HCT116 (cell line): ENCODE measurements around the gene CLEC10A. TPM values are rescaled to one million over a fixed set of nuclear protein-coding genes. Genes with fewer than 3 reads are reported as not detected.

Source experiments
- ATAC-seq: fragments of 200-7000 bp; cut with Tn5 transposase; 2 replicates; pipeline ENCODE4 v1.9.1; 2020; ENCODE audit warnings: mild to moderate bottlenecking, moderate library complexity
- Bru-seq: library from RNA; stranded (reverse); fragments of 400-500 nt; gene quantifications from one replicate; lab custom pipeline; 2021; lab: Mats Ljungman, UMichigan
- BruChase-seq, 2 experiments: library from RNA; stranded (reverse); fragments of 400-500 nt; gene quantifications; one replicate each; lab custom pipeline; 2021; lab: Mats Ljungman, UMichigan
- BruUV-seq: library from RNA; stranded (reverse); fragments of 400-500 nt; replicated peaks from 2 replicates; lab custom pipeline; 2021; lab: Mats Ljungman, UMichigan
- CTCF ChIA-PET: fragments of 300-600 bp; sonication (Branson Sonifier 250); formaldehyde crosslinking; loops from one replicate; lab custom pipeline; 2021; ENCODE audit warnings: antibody characterized with exemption; lab: Charles Lee
- POLR2A ChIA-PET: fragments of 300-600, 350-600 bp; sonication (Branson Sonifier 250); formaldehyde crosslinking; loops from one replicate; lab custom pipeline; 2021; ENCODE audit warnings: antibody characterized with exemption; lab: Charles Lee
- RAD21 ChIA-PET, 2 experiments: fragments of 300-600 bp; sonication (Branson Sonifier 250); formaldehyde crosslinking; loops; one replicate each; lab custom pipeline; 2023; ENCODE audit warnings: low total read pairs in 2 of 2; ENCODE audit not compliant: uncharacterized antibody in 2 of 2, unreplicated experiment in 2 of 2, low non-redundant PET in 1 of 2; lab: Charles Lee
- DNase-seq: peaks from one replicate; pipeline ENCODE4 v3.0.0-alpha.2; 2010; ENCODE audit warnings: low read depth, low spot score
- H2AFZ ChIP-seq: fragments of 200-600 bp; shearing (Covaris generic), sonication (generic); 2 replicates; pipeline ENCODE4 v1.6.1; 2017; ENCODE audit warnings: low read depth, mixed run types, mixed read lengths, antibody characterized with exemption, low read length; ENCODE audit not compliant: poor library complexity, severe bottlenecking
- H3K27ac ChIP-seq: 2 replicates; pipeline ENCODE4 v1.5.1; 2012; ENCODE audit warnings: low read depth, low read length
- H3K27me3 ChIP-seq: fragments of 200-600 bp; sonication (generic); 2 replicates; pipeline ENCODE4 v1.6.1; 2016; ENCODE audit warnings: mixed run types, low read length, mixed read lengths; ENCODE audit not compliant: insufficient read depth
- H3K36me3 ChIP-seq, 2 experiments: fragments of 200-500 bp in 1 of 2; fragments of 200-600 bp in 1 of 2; sonication (Bioruptor generic) in 1 of 2; sonication (generic) in 1 of 2; 2 replicates each; pipeline versions ENCODE4 v1.5.1 to v1.6.1; 2014 to 2016; ENCODE audit warnings: low read length in 2 of 2, inconsistent platforms in 1 of 2, mixed read lengths in 1 of 2, mixed run types in 1 of 2; ENCODE audit not compliant: insufficient read depth in 2 of 2, control insufficient read depth in 1 of 2
- H3K4me1 ChIP-seq, 2 experiments: fragments of 200-600 bp in 1 of 2; sonication (generic) in 1 of 2; 2 replicates each; pipeline versions ENCODE4 v1.5.1 to v1.6.1; 2012 to 2017; ENCODE audit warnings: low read length in 2 of 2, inconsistent platforms in 1 of 2, mild to moderate bottlenecking in 1 of 2, mixed read lengths in 1 of 2, mixed run types in 1 of 2, moderate library complexity in 1 of 2; ENCODE audit not compliant: insufficient read depth in 2 of 2, control insufficient read depth in 1 of 2
- H3K4me2 ChIP-seq: fragments of 200-600 bp; sonication (generic); 2 replicates; pipeline ENCODE4 v1.6.1; 2017; ENCODE audit warnings: mixed run types, low read length, mixed read lengths
- H3K4me3 ChIP-seq, 2 experiments: fragments of 200-600 bp in 1 of 2; sonication (generic) in 1 of 2; replicated peaks in 1 of 2; 2 replicates each; pipeline ENCODE4 v1.5.1; 2011 to 2016; ENCODE audit warnings: low read length in 2 of 2, control low read depth in 1 of 2, low read depth in 1 of 2, mild to moderate bottlenecking in 1 of 2, mixed read lengths in 1 of 2, mixed run types in 1 of 2
- H3K79me2 ChIP-seq: fragments of 200-600 bp; sonication (generic); 2 replicates; pipeline ENCODE4 v1.6.1; 2017; ENCODE audit warnings: mild to moderate bottlenecking, mixed run types, low read length, moderate library complexity, mixed read lengths; ENCODE audit not compliant: insufficient read depth
- H3K9ac ChIP-seq: fragments of 200-600 bp; sonication (generic); 2 replicates; pipeline ENCODE4 v1.6.1; 2016; ENCODE audit warnings: low read length, mixed read lengths
- H3K9me2 ChIP-seq: fragments of 200-600 bp; sonication (generic), shearing (Covaris generic); 2 replicates; pipeline ENCODE4 v1.6.1; 2017; ENCODE audit warnings: mixed run types, mild to moderate bottlenecking, moderate library complexity; ENCODE audit not compliant: insufficient read depth
- H3K9me3 ChIP-seq, 2 experiments: fragments of 200-500 bp in 1 of 2; fragments of 200-600 bp in 1 of 2; sonication (Bioruptor generic) in 1 of 2; sonication (generic) in 1 of 2; 2 replicates each; pipeline ENCODE4 v1.6.1; 2014 to 2017; ENCODE audit warnings: low read length in 2 of 2, mixed read lengths in 2 of 2, inconsistent platforms in 1 of 2, low read depth in 1 of 2, mild to moderate bottlenecking in 1 of 2, mixed run types in 1 of 2, moderate library complexity in 1 of 2; ENCODE audit not compliant: control insufficient read depth in 1 of 2, insufficient read depth in 1 of 2
- H4K20me1 ChIP-seq: fragments of 200-600 bp; sonication (generic), shearing (Covaris generic); 2 replicates; pipeline ENCODE4 v1.6.1; 2017; ENCODE audit warnings: mixed run types, mild to moderate bottlenecking, moderate library complexity; ENCODE audit not compliant: insufficient read depth
- ATF3 ChIP-seq: IDR thresholded peaks from 2 replicates; pipeline ENCODE4 v1.6.1; 2012
- CBX3 ChIP-seq: IDR thresholded peaks from 2 replicates; pipeline ENCODE4 v1.6.1; 2012; ENCODE audit warnings: low read depth
- CEBPB ChIP-seq: IDR thresholded peaks from 2 replicates; pipeline ENCODE4 v1.6.1; 2012; ENCODE audit warnings: low read depth
- EGR1 ChIP-seq: IDR thresholded peaks from 2 replicates; pipeline ENCODE4 v1.6.1; 2012; ENCODE audit warnings: low read depth
- ELF1 ChIP-seq: IDR thresholded peaks from 2 replicates; pipeline ENCODE4 v1.6.1; 2012; ENCODE audit warnings: low read depth, borderline replicate concordance
- EZH2phosphoT487 ChIP-seq: fragments of 200-600 bp; IDR thresholded peaks from 2 replicates; pipeline ENCODE4 v1.6.1; 2018; ENCODE audit warnings: antibody characterized with exemption, borderline replicate concordance
- FOSL1 ChIP-seq: IDR thresholded peaks from 2 replicates; pipeline ENCODE4 v1.6.1; 2012; ENCODE audit warnings: low read depth
- JUND ChIP-seq: IDR thresholded peaks from 2 replicates; pipeline ENCODE4 v1.6.1; 2012
- MAX ChIP-seq: IDR thresholded peaks from 2 replicates; pipeline ENCODE4 v1.6.1; 2012
- POLR2A ChIP-seq: IDR thresholded peaks from 2 replicates; pipeline ENCODE4 v1.7.0; 2011; ENCODE audit warnings: borderline replicate concordance; ENCODE audit not compliant: insufficient read depth, insufficient read length; ENCODE audit errors: extremely low read depth
- POLR2AphosphoS5 ChIP-seq: IDR thresholded peaks from 2 replicates; pipeline ENCODE4 v1.6.1; 2011; ENCODE audit warnings: mild to moderate bottlenecking, low read depth, low read length, moderate library complexity
- RAD21 ChIP-seq: IDR thresholded peaks from 2 replicates; pipeline ENCODE4 v1.6.1; 2012; ENCODE audit warnings: low read depth, mild to moderate bottlenecking
- SIN3A ChIP-seq: IDR thresholded peaks from 2 replicates; pipeline ENCODE4 v1.6.1; 2012; ENCODE audit warnings: low read depth
- SP1 ChIP-seq: IDR thresholded peaks from 2 replicates; pipeline ENCODE4 v1.6.1; 2012; ENCODE audit warnings: low read depth
- TCF7L2 ChIP-seq: IDR thresholded peaks from 2 replicates; pipeline ENCODE4 v1.7.0; 2011; ENCODE audit warnings: borderline replicate concordance, inconsistent platforms; ENCODE audit not compliant: insufficient read depth, insufficient read length; ENCODE audit errors: extremely low read depth
- YY1 ChIP-seq: IDR thresholded peaks from 2 replicates; pipeline ENCODE4 v1.6.1; 2011; ENCODE audit warnings: low read length, low read depth, moderate library complexity, mild to moderate bottlenecking; ENCODE audit not compliant: insufficient replicate concordance; ENCODE audit errors: extremely low read depth
- ZBTB33 ChIP-seq: IDR thresholded peaks from 2 replicates; pipeline ENCODE4 v1.6.1; 2011; ENCODE audit warnings: mild to moderate bottlenecking, low read length, moderate library complexity; ENCODE audit not compliant: insufficient replicate concordance; ENCODE audit errors: extremely low read depth
- ZFX ChIP-seq: fragments of 450-650 bp; IDR thresholded peaks from 2 replicates; pipeline ENCODE4 v1.6.1; 2017
- ZNF274 ChIP-seq: fragments of 200-500 bp; sonication (Bioruptor generic); IDR thresholded peaks from 2 replicates; pipeline ENCODE4 v1.6.1; 2014; ENCODE audit warnings: mild to moderate bottlenecking, low read depth, low read length, inconsistent platforms
- intact Hi-C: fragments of 100-400 bp; cut with micrococcal nuclease; formaldehyde crosslinking; loops from 2 replicates; pipeline ENCODE4 v1.10.0; 2022
- long read RNA-seq: library from polyadenylated mRNA; unstranded; transcript quantifications from one replicate; pipeline ENCODE4 v2.0.0, GENCODE V29; 2021; ENCODE audit not compliant: unreplicated experiment
- polyA plus RNA-seq: library from polyadenylated mRNA; unstranded; fragments of >200 nt; gene quantifications from 2 replicates; pipeline ENCODE4 v1.2.1, GENCODE V29; 2012; ENCODE audit warnings: missing spikeins
- total RNA-seq: library from RNA; stranded (reverse); gene quantifications from one replicate; pipeline ENCODE4 v1.2.1, GENCODE V29; 2021; ENCODE audit not compliant: unreplicated experiment
- TF ChIP-seq, protein P1 (sequence below): IDR thresholded peaks from 2 replicates; pipeline ENCODE4 v1.6.1; 2012; ENCODE audit warnings: low read depth

The CLEC10A gene
- total RNA-seq (not detected), Bru-seq, nascent RNA (not detected), BruChase-seq, experiment 1, labeled RNA remaining after a 6-hour chase (not detected), BruChase-seq, experiment 2, labeled RNA remaining after a 2-hour chase (percentile 6 among the genes with signal in this experiment)
- not detected in 2 replicates for polyA plus RNA-seq
- long read RNA-seq = 0 reads

- H3K4me1 ChIP-seq = no peaks in the 10 kb centered on the region
- no peaks in the 10 kb centered on the region for H3K27me3 ChIP-seq
- no peak within 1 kb of the TSS for H3K4me2 ChIP-seq
- H3K27ac ChIP-seq = no peak within 1 kb of the TSS
- H2AFZ ChIP-seq = no peak within 1 kb of the TSS
- no peak for ATAC-seq
- TF ChIP-seq, protein P1, sequence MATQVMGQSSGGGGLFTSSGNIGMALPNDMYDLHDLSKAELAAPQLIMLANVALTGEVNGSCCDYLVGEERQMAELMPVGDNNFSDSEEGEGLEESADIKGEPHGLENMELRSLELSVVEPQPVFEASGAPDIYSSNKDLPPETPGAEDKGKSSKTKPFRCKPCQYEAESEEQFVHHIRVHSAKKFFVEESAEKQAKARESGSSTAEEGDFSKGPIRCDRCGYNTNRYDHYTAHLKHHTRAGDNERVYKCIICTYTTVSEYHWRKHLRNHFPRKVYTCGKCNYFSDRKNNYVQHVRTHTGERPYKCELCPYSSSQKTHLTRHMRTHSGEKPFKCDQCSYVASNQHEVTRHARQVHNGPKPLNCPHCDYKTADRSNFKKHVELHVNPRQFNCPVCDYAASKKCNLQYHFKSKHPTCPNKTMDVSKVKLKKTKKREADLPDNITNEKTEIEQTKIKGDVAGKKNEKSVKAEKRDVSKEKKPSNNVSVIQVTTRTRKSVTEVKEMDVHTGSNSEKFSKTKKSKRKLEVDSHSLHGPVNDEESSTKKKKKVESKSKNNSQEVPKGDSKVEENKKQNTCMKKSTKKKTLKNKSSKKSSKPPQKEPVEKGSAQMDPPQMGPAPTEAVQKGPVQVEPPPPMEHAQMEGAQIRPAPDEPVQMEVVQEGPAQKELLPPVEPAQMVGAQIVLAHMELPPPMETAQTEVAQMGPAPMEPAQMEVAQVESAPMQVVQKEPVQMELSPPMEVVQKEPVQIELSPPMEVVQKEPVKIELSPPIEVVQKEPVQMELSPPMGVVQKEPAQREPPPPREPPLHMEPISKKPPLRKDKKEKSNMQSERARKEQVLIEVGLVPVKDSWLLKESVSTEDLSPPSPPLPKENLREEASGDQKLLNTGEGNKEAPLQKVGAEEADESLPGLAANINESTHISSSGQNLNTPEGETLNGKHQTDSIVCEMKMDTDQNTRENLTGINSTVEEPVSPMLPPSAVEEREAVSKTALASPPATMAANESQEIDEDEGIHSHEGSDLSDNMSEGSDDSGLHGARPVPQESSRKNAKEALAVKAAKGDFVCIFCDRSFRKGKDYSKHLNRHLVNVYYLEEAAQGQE = no peak
- TF ChIP-seq EGR1 = no peak
- TF ChIP-seq POLR2A = no peak
- no peak for TF ChIP-seq CEBPB
- TF ChIP-seq TCF7L2 = no peak
- TF ChIP-seq ZFX = no peak
- no peak for TF ChIP-seq YY1
- no peak for TF ChIP-seq POLR2AphosphoS5
- no peak for TF ChIP-seq EZH2phosphoT487
- no peak for TF ChIP-seq SIN3A
- TF ChIP-seq JUND = no peak
- no peak for TF ChIP-seq CBX3
- no peak for TF ChIP-seq ELF1
- no peak for TF ChIP-seq ZNF274
- TF ChIP-seq RAD21 = no peak
- TF ChIP-seq SP1 = no peak
- no peak for TF ChIP-seq ATF3
- TF ChIP-seq FOSL1 = no peak
- no peak for TF ChIP-seq MAX
- TF ChIP-seq ZBTB33 = no peak
- CTCF ChIA-PET = no interaction called here
- H3K9me2 ChIP-seq = no peaks in the 10 kb centered on the region
- H3K4me3 ChIP-seq = no peak within 1 kb of the TSS
- H3K36me3 ChIP-seq = no peaks in the 10 kb centered on the region
- DNase-seq = no peak
- no peak within 1 kb of the TSS for H3K9ac ChIP-seq
- intact Hi-C loops = no loop called here
- RAD21 ChIA-PET = no interaction called here
- no peaks in the 10 kb centered on the region for H3K79me2 ChIP-seq
- POLR2A ChIA-PET = no interaction called here
- H4K20me1 ChIP-seq = no peaks in the 10 kb centered on the region
- no peaks in the 10 kb centered on the region for H3K9me3 ChIP-seq
- BruUV-seq = no TSS peak
These were observed at the start of gene CLEC10A for GRCh38 chr17:7079581-7080455. CLEC10A (minus strand) TSS chr17:7080251; CDS start chr17:7078812, 1,439 bp downstream.
